Urothelium cell line (cell line): ENCODE measurements around the gene NPHP1.
"Not testable (repeated sequence)": the region's sequence is repeated elsewhere in the genome, so short reads cannot be mapped to it uniquely, and the experiment has no call there.

Experiments
- DNase-seq: peaks from one replicate; pipeline ENCODE4 v3.0.0; 2011; ENCODE audit warnings: low spot score, mixed read lengths
- FAIRE-seq: peaks from 2 replicates; lab custom pipeline; 2011; peaks lifted over from hg19 to GRCh38; lab: Jason Lieb, UNC

NPHP1 gene

DNA sequence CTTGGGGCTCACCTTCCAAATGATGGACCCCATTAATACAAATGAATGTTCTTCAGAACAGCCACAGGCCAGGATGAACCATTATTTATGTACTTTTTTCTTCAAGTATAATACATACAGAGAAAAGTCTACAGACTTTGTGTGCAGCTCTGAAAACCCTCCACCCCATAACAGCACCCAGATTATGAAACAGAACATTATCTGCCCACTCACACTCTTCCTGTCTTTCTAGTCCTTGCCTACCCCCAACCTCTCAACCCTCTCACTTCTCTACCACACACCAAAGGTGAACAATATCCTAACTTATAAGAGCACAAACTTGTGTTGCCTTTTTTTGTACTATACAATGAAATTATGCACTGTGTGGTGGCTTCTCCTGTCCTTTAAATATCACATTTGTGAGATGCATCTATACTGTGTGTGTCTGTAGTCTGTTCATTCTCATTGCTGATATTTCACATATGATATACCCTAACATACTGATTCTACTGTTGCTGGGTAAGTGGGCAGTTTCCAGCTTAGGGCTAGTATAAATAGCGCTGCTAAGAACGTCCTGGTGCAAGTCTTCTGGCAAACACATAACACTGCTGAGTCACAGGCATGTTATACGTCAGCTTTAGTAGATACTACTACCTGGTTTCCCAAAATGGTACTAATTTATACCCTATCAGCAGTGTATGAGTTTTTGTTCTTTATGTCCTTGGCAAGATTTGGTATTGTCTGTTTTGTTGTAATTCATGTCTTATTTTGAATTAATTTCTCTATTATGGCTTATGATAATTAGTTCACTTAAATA, 1.0 kb upstream of the NPHP1 start:
- no peak for FAIRE-seq
- DNase-seq: no peak

DNA sequence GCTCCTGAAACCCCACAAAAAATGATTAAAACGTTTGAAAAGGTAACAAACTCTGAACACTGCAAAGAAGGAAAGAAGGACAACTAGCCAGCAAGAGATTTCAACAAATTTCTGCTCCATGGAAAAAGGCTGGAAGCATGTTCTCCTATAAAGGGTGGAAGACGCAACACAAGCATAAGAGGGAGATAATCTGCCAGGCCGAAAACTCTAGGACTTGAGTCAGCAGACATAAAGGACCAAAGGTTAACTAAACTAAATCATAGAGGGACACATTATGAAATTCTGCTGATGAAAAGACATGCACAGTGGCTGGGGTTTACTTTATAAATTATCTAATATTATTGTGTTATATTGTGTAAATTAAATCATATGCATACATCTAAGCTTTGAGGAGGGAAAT, 6.8 kb downstream of the NPHP1 start:
- DNase-seq: no peak
- no peak for FAIRE-seq

DNA sequence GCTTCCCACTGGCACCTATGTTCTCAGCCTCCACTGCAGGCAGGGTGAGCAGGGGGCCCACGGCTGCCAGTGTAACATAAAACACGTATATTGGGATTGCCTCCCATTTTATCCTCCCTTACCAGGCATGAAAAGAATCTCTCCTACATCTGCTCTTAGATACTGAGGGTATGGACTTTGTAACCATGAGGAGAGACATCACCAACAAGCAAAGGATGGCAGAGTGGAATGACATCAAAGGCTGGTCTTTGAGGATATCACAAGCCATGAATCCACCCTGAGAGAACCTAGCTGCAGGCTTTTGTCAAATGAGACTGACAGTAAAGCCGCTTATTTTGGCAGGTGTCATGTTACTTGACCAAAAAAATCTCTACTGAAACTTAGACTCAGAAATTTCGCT, 7.4 kb downstream of the NPHP1 start:
- DNase-seq: no peak
- FAIRE-seq: no peak

DNA sequence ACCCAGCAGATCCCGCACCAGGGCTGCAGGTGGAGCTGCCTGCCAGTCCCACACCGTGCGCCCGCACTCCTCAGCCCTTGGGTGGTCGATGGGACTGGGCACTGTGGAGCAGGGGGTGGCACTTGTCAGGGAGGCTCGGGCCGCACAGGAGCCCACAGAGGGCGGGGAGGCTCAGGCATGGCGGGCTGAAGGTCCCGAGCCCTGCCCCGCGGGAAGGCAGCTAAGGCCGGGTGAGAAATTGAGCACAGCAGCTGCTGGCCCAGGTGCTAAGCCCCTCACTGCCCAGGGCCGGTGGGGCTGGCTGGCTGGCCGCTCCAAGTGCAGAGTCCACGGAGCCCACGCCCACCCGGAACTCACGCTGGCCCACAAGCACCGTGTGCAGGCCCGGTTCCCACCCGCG, 14.6 kb downstream of the NPHP1 start:
- not testable (repeated sequence) for DNase-seq, FAIRE-seq

DNA sequence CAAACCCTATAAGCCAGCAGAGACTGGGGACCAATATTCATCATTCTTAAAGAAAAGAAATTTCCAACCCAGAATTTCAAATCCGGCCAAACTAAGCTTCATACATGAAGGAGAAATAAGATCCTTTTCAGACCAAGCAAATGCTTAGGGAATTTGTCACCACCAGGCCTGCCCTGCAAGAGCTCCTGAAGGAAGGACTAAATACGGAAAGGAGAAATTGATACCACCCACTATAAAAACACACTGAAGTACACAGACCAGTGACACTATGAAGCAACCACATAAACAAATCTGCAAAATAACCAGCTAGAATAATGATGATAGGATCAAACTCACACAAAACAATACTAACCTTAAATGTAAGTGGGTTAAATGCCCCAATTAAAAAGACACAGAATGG, 22.4 kb downstream of the NPHP1 start:
- DNase-seq (no peak), FAIRE-seq (no peak)

DNA sequence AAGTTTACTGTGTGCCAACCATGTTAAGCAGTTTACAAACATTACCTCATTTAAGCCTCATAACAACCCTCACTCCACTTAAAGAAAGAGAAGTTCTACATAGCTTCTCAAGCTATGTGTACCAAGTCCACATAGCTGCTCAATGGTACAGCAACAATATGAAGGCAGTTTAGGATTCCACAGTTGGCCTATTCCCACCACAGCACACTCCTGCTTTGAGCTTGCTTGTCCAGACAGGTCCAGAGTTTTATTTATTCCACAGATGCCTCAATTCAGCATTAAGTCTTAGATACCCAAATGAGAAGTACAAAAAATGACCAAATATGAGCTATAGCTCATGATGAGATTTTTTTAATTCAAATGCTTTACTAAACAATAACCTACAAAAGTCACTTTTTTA, 24.8 kb downstream of the NPHP1 start:
- no peak for FAIRE-seq

DNA sequence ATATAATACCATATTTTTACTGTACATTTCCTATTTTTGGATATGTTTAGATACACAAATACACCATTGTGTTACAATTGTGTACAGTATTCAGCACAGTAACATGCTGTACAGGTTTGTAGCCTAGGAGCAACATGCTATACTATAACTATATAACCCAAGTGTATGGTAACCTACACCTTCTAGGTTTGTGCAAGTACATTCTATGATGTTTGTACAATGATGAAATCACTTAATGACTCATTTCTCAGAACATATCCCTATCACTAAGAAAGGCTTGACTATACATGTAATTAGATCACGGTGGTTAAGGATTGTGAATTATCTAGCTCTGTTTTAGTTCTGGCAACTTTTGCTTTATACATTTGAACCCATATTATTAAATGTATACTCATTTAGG, 31.3 kb downstream of the NPHP1 start:
- peak; percentile 56 for FAIRE-seq
- no peak for DNase-seq

More for the DNA sequence above, 24.8 kb downstream of the NPHP1 start:
- no peak for DNase-seq

DNA sequence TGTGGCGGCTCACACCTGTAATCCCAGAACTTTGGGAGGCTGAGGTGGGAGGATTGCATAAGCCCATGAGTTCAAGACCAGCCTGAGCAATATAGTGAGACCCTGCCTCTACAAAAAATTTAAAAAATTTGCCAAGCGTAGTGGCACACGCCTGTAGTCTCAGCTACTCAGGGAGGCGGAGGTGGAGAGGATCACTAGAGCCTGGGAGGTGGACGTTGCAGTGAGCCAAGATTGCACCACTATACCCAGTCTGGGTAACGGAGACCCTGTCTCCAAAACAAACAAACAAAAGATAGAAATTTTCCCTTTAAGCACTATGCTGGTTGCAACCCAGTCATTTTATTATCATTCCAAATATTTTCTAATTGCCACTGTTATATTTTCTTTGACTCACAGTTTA, 32.3 kb downstream of the NPHP1 start:
- DNase-seq (no peak), FAIRE-seq (no peak)

DNA sequence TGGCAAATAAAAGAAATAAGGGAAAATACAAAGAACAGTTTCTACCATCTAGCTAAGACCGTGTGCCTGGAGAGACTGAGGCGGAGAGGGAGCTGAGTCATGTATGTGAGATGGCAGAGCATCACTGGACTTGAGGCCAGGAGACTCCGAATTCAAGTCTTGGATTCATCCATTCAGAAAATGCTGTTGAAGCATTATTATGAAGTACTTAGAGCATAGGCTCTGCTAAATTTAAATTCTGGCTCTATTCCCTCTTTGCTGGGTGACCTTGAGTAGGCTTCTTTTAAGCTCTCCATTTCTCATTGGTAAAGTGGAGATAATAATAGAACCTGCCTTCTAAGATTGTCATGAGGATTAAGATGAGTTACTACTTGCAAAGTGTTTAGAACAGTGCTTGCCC, 34.7 kb downstream of the NPHP1 start:
- no peak for DNase-seq
- no peak for FAIRE-seq

DNA sequence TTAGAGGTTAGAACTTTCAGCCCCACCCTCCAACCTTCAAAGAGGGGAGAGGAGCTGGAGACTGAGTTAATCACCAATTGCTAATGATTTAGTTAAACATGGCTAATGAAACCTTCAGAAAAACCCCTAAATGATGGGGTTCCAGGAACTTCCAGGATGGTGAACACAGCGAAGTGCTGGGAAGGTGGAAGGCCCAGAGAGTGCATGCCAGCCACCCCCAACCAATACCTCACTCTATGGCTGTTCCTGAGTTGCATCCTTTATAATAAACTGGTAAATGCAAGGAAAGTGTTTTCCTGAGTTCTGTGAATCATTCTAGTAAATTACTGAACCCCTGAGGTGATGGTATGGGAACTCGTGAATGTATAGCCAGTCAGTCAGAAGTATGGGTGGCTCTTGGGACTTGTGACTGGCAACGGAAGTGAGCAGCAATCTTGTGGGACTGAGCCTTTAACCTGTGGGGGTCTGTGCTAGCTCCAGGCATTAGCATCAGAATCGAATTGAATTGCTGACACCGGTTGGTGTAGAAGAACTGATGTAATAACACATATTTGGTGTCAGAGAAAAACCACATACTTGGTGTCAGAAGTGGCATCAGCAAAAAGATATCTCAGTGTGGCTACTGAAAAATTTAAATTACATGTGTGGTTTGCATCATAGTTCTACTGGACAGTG, 37.4 kb downstream of the NPHP1 start:
- DNase-seq (no peak), FAIRE-seq (no peak)

DNA sequence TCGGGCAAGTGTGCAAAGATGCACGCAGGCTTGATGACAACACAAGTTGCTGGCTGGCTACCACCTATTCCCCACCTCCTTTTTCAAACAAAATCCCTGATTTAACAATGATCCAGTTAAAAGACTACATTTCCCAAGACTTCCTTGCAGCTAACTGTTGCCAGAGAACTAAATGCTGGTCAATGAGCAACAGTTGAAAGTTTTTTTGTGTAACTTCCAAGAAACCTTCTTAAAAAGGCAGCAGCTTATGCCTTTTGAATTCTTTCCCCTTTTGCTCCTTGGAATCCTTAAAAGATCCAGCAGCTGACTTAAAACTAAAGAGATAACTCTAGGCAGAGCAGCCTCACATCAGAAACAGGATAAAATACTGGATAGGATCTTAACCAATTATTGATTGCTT, 38.5 kb downstream of the NPHP1 start:
- FAIRE-seq (peak; percentile 50), DNase-seq (no peak)

DNA sequence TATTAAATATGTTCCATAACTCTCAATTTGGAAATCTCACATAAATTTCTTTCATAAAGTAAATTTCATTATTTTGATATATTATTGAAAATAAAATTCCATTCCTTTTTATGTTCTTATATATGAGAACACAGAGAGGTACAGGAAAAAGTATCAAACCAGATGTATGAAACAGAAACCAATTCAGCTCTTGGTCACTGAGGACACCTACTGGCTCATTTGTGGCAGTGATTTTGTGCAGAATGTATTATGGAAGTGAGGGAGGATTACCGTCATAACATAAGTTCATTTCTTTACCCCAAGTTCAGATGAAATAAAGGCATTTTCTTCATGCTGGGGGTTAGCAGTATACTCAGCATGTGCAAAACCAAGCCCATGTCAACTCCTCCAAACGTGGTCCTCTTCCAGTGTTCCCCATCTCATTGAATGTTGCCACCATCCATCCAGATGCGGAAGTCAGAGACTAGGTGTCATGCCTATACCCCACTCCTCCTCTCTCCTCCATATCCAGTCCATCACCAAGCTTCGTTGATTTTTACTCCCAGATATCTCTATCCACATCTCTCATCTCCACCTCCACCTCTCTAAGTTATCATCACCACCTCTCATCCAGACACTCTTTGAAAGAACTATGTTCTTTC, 47.5 kb downstream of the NPHP1 start:
- FAIRE-seq: peak; percentile 90
- DNase-seq: peak; percentile 71

DNA sequence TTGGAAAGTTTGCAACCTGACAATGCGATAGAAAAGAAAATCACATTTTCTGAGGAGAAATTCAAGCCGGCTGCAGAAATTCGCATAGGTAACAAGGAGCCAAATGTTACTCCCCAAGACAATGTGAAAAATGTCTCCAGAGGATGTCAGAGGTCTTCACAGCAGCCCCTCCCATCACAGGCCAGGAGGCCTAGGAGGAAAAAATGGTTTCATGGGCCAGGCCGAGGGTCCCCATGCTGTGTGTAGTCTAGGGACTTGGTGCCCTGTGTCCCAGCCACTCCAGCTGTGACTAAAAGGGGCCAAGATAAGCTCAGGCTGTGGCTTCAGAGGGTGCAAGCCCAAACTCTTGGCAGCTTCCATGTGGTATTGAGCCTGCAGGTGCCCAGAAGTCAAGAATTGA, 50.0 kb downstream of the NPHP1 start:
- FAIRE-seq, DNase-seq: not testable (repeated sequence)

DNA sequence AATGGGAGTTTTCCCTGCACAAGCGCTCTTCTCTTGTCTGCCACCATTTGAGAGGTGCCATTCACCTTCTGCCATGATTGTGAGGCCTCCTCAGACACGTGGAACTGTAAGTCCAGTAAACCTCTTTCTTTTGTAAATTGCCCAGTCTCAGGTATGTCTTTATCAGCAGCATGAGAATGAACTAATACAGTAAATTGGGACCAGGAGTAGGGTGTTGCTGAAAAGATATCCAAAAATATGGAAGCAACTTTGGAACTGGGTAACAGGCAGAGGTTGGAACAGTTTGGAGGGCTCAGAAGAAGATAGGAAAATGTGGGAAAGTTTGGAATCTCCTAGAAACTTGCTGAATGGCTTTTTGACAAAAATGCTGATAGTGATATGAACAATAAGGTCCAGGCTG, 50.6 kb downstream of the NPHP1 start:
- not testable (repeated sequence) for FAIRE-seq, DNase-seq

DNA sequence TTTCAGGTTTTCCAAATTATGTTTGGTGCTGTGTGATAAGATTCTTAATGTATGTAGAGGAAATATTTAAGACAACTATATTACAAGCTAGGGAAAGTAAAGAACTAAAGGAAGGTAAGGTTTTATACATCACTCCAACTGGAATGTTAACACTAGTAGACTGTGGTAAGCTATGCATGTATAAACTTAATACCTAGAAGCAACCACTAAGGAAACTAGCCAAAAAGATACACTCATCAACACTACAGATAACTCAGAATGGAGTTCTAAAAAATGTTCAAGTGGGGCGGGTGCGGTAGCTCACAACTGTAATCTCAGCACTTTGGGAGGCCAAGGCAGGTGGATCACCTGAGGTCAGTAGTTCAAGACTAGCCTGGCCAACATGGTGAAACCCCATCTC, 51.4 kb downstream of the NPHP1 start:
- DNase-seq (no peak), FAIRE-seq (no peak)

DNA sequence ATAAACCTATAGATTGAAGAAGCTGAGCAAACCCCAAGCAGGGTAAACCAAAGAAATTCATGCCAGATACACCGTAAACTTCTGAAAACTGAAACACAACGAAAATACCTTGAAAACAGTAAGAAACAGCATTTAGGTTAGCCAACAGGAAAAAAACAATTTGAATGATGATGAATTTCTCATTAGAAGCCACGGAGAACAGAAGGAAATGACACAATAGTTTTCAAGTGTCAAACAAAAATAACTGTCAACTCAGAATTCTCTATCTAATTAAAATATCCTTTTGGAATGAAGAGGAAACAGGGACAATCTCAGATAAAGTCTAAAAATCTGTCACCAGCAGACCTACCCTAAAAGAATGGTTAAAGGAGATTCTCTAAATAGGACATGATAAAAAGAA, 51.9 kb downstream of the NPHP1 start:
- FAIRE-seq (no peak), DNase-seq (no peak)

DNA sequence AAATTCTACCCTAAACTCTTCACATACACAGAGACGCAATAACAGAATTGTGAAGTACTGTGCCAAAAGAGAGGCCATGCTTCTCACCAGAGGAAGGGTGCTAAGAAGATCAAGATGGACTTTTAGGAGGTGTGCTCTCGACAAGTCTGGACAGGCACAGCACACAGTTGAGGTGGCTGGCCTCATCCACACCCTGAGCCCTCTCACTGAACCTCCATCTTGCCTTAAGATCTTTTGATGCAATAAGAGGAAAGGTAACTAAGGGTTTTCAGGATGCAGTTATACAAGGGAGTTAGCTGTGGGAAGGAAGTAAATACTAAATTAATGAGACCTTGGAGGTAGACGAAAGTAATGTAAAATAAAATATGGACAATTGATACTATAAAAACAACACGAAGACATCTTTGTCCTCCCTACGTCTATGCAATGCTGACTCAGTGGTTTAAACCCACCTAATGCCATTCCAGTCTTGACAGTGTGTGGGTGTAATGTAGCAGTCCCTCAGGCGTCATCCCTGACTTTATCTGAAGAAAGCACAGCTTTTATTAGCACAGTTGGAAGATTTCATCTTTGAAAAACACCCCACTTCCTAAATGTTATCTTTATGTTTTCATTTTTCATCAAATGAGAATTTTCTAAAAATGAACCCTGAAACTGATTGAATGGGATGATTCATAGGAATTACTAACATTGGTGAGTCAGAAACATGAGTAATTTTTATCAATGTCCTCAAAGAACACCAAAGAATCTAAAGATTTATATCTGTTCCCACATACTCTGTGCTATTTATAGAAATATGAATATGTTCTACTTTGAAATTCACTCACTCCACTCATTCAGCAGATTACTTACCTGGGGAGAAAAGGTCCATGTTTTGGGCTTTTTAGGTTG, 55.2 kb downstream of the NPHP1 start:
- FAIRE-seq: no peak
- peak; percentile 46 for DNase-seq

DNA sequence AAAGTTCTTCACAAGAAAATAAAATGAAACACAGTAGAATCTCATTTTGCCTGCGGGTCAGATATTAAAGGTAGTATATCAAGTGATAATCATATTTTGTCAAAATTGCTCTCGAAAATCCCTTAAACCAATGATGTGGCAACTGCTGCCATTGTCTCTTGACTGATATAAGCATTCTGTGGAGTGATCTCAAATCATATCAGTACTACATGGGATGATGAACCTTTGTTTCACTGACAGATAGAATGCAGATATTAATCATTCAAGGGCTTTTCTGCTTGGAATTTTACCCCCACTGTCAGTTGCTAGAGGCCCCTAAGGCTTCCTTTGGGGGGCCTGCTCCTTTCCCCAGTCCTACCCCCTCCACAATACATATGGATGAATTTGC, 57.9 kb downstream of the NPHP1 start:
- FAIRE-seq: no peak
- DNase-seq: no peak

DNA sequence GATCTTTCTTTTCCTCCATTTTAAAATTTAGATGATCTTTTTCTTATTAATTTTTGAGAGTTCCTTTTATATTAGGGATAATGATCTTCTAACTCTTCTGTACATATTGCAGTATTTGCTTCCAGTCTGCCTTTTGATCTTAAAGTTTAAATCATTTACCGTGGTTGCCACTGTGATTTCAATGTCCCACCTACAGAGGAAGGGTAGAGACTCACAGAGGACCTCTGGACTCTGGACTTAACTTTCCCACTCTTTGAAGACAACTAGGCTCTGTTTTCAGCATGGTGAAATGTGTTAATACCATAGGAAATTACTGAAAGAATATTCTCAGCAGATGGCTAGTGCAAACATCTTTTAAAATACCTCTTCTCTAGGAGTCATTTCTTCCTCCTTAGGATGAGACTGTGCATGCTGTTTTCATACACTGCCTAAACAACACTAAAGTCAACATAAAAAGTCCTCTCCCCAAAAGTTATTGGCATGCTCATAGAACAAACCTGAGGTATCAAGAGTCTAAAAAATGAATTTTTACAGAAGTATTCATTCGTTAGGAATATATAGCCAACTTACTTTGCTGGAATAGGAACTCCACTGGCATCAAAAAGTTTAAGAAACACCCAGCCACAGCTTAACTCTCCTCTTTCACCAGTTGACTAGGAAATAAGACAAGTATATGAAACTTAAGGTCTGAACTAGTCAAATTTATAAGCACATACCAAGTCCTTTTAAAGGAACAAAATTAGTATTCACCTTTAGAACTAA, 58.4 kb downstream of the NPHP1 start:
- DNase-seq (no peak), FAIRE-seq (no peak)

DNA sequence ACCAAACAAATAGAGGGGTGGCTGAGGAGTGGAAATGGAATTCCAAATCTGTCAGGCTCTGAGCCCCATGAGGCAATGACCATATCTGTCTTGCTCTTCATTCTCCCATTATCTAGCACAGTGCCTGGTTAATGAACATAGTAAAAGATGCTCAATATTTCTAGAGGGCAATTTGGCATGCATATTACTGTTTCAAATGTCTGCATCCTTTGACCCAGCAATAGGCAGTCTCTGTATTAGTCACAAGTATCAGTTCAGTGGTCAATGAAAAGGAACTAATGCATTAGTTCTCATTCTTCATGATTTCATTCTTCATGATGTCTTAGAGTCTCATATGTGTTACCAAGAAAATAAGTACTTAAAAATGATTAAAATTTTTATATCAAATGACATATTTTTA, 60.8 kb downstream of the NPHP1 start:
- no peak for FAIRE-seq
- no peak for DNase-seq
